SU-DHL-6 (cell line): Measurements from ENCODE around the gene TMEM143.

Experiments used
- H2AFZ ChIP-seq: fragments of 200-600 bp; sonication (generic); 2 replicates; pipeline ENCODE4 v1.6.1; 2014; ENCODE audit warnings: low read depth, mild to moderate bottlenecking, moderate library complexity, mixed read lengths, antibody characterized with exemption, low read length; ENCODE audit not compliant: severe bottlenecking
- H3F3A ChIP-seq: fragments of 200-600 bp; shearing (Covaris generic); 2 replicates; pipeline ENCODE4 v1.6.0; 2016; ENCODE audit warnings: antibody characterized with exemption, mild to moderate bottlenecking; ENCODE audit not compliant: insufficient read depth
- H3K27ac ChIP-seq: fragments of 200-600 bp; sonication (generic); 2 replicates; pipeline ENCODE4 v1.5.1; 2016; ENCODE audit warnings: low read depth, mild to moderate bottlenecking, low read length, moderate library complexity, mixed read lengths
- H3K27me3 ChIP-seq: fragments of 200-600 bp; sonication (generic), shearing (Covaris generic); 2 replicates; pipeline ENCODE4 v1.6.0; 2014; ENCODE audit warnings: mild to moderate bottlenecking, low read length
- H3K36me3 ChIP-seq: fragments of 200-600 bp; sonication (generic); 2 replicates; pipeline ENCODE4 v1.6.1; 2014; ENCODE audit warnings: mild to moderate bottlenecking, low read length, mixed read lengths
- H3K4me2 ChIP-seq: fragments of 300-600, 200-600 bp; shearing (Covaris generic), sonication (generic); 2 replicates; pipeline ENCODE4 v1.6.0; 2014; ENCODE audit warnings: low read length, low read depth, mild to moderate bottlenecking; ENCODE audit not compliant: poor library complexity, severe bottlenecking
- H3K4me3 ChIP-seq: fragments of 200-600 bp; sonication (generic); 2 replicates; pipeline ENCODE4 v1.5.1; 2014; ENCODE audit warnings: antibody characterized with exemption, low read length, mild to moderate bottlenecking, mixed read lengths; ENCODE audit not compliant: insufficient read depth, poor library complexity, severe bottlenecking
- H3K79me2 ChIP-seq: fragments of 200-600 bp; sonication (generic); 2 replicates; pipeline ENCODE4 v1.6.1; 2014; ENCODE audit warnings: mild to moderate bottlenecking, low read length, moderate library complexity; ENCODE audit not compliant: insufficient read depth
- H3K9ac ChIP-seq: fragments of 200-600 bp; sonication (generic); 2 replicates; pipeline ENCODE4 v1.7.0; 2014; ENCODE audit warnings: mild to moderate bottlenecking, low read length
- H3K9me2 ChIP-seq: fragments of 200-600 bp; sonication (generic); replicated peaks from 2 replicates; pipeline ENCODE4 v1.6.1; 2014; ENCODE audit warnings: low read length; ENCODE audit not compliant: insufficient read depth
- H3K9me3 ChIP-seq: fragments of 200-600 bp; sonication (generic); 2 replicates; pipeline ENCODE4 v1.6.1; 2014; ENCODE audit warnings: low read length, mixed read lengths; ENCODE audit not compliant: insufficient read depth
- H4K20me1 ChIP-seq: fragments of 200-600 bp; sonication (generic); 2 replicates; pipeline ENCODE4 v1.6.1; 2014; ENCODE audit warnings: low read depth, mild to moderate bottlenecking, antibody characterized with exemption, low read length, moderate library complexity, mixed read lengths
- EZH2phosphoT487 ChIP-seq: fragments of 200-600 bp; sonication (generic), shearing (Covaris generic); conservative IDR thresholded peaks from 2 replicates; pipeline ENCODE4 v1.6.1; 2018; ENCODE audit warnings: mild to moderate bottlenecking, antibody characterized with exemption, low read length, moderate library complexity, mixed read lengths
- TF ChIP-seq, protein P1 (sequence below): fragments of 200-600 bp; sonication (generic); IDR thresholded peaks from one replicate; pipeline ENCODE4 v1.5.1; 2017; ENCODE audit warnings: antibody characterized with exemption, mild to moderate bottlenecking, low read length, moderate library complexity; ENCODE audit not compliant: insufficient read depth, poor library complexity, severe bottlenecking

TMEM143 gene

GRCh38 chr19:48321622-48322591 is 41.8 kb downstream of the TMEM143 start:
- H4K20me1 ChIP-seq: no peaks in the 10 kb centered on the region
- no peak overlapping the region for H2AFZ ChIP-seq
- TF ChIP-seq, protein P1, sequence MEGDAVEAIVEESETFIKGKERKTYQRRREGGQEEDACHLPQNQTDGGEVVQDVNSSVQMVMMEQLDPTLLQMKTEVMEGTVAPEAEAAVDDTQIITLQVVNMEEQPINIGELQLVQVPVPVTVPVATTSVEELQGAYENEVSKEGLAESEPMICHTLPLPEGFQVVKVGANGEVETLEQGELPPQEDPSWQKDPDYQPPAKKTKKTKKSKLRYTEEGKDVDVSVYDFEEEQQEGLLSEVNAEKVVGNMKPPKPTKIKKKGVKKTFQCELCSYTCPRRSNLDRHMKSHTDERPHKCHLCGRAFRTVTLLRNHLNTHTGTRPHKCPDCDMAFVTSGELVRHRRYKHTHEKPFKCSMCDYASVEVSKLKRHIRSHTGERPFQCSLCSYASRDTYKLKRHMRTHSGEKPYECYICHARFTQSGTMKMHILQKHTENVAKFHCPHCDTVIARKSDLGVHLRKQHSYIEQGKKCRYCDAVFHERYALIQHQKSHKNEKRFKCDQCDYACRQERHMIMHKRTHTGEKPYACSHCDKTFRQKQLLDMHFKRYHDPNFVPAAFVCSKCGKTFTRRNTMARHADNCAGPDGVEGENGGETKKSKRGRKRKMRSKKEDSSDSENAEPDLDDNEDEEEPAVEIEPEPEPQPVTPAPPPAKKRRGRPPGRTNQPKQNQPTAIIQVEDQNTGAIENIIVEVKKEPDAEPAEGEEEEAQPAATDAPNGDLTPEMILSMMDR: no peak
- no peak for TF ChIP-seq EZH2phosphoT487
- H3K79me2 ChIP-seq: no peaks in the 10 kb centered on the region
- peak overlapping the region; percentile 78 for H3K9ac ChIP-seq
- no peaks in the 10 kb centered on the region for H3K27me3 ChIP-seq
- H3F3A ChIP-seq: peaks cover 27% of the 10 kb centered on the region
- peak overlapping the region; percentile 86 for H3K27ac ChIP-seq
- H3K36me3 ChIP-seq: no peaks in the 10 kb centered on the region
- H3K9me2 ChIP-seq: no peaks in the 10 kb centered on the region
- no peaks in the 10 kb centered on the region for H3K9me3 ChIP-seq
- peak overlapping the region; percentile 61 for H3K4me3 ChIP-seq
- peak overlapping the region; percentile 84 for H3K4me2 ChIP-seq

- TF ChIP-seq EZH2phosphoT487: no peak
- TF ChIP-seq, protein P1: no peak
- H3K36me3 ChIP-seq: no peaks in the 10 kb centered on the region
- H3K79me2 ChIP-seq: no peaks in the 10 kb centered on the region
- H3K4me3 ChIP-seq: peak overlapping the region; percentile 61
- H4K20me1 ChIP-seq: no peaks in the 10 kb centered on the region
- H3K9me2 ChIP-seq: no peaks in the 10 kb centered on the region
- peak overlapping the region; percentile 84 for H3K4me2 ChIP-seq
- H3K9ac ChIP-seq: peak overlapping the region; percentile 78
- peaks cover 27% of the 10 kb centered on the region for H3F3A ChIP-seq
- no peaks in the 10 kb centered on the region for H3K27me3 ChIP-seq
- no peaks in the 10 kb centered on the region for H3K9me3 ChIP-seq
- no peak overlapping the region for H2AFZ ChIP-seq
- H3K27ac ChIP-seq: peak overlapping the region; percentile 86
Measured at GRCh38 chr19:48321372-48321621, 42.4 kb downstream of the TMEM143 start.

DNA sequence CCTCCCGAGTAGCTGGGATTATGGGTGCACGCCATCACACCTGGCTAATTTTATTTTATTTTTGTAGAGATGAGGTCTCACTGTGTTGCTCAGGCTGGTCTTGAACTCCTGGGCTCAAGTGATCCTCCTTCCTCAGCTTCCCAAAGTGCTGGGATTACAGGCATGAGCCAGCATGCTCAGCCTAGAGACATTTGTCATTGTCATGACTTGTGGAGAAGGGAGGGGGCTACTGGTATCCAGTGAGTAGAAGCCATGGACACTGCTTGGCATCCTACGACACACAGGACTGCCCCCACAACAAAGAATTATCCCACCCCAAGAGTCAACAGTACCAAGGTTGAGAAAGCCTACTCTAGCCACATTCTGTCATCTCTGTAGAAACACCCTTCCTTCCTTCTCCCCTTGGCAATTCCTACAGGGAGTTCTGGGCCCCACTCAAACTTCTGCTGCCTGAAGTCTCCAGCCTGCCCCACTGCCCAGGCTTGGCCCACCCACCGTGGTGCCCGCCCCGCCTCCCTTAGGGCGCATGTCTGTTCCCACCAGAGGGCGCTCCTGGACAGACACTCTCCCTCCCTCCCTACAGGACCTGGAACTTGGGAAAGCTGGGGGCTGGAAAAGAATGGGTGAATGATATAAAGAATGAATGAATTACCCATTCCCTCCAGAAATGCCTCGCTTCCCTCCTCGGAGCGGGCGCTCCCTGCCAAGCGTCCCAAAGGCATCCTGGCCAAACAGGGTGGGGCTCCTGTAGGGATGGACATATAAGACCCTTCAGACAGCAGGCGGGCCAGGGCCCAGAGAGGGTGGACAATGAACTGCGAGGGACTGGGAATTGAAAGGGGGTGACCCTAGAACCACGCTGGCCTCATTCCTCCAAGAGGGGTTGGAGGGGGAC is 43.8 kb downstream of the TMEM143 start:
- Histone ChIP-seq H3K4me2 (no peak overlapping the region), H4K20me1 (no peaks in the 10 kb centered on the region), H3K36me3 (no peaks in the 10 kb centered on the region), H3F3A (peaks cover 27% of the 10 kb centered on the region), H3K9me3 (no peaks in the 10 kb centered on the region), H3K9ac (no peak overlapping the region), H3K9me2 (no peaks in the 10 kb centered on the region), H3K27me3 (no peaks in the 10 kb centered on the region), H3K79me2 (no peaks in the 10 kb centered on the region), H2AFZ (no peak overlapping the region), H3K27ac (no peak overlapping the region), H3K4me3 (no peak overlapping the region)
- TF ChIP-seq, protein P1: peak; percentile 94
- no peak for TF ChIP-seq EZH2phosphoT487
